Adrenal gland (tissue), 12 donors: ENCODE measurements around the gene SYT1. TPM values are rescaled to one million over a fixed set of nuclear protein-coding genes. Genes with fewer than 3 reads are reported as not detected.

Experiments used
- DNase-seq, 7 donors: peaks; one replicate each; pipeline ENCODE4 v3.0.0-alpha.2; 2019 to 2020
- H3K27ac ChIP-seq, 5 donors: fragments of 200-600 bp; sonication (generic) in 4 of 5; 1 replicate in 3 of 5; 2 replicates in 2 of 5; pipeline versions ENCODE4 v1.5.1 to v1.8.0; 2016 to 2020; ENCODE audit warnings: mild to moderate bottlenecking in 1 of 5
- H3K27me3 ChIP-seq: fragments of 200-600 bp; 2 replicates; pipeline ENCODE4 v1.8.0; 2021
- H3K36me3 ChIP-seq, 2 donors: fragments of 200-600 bp; replicated peaks in 1 of 2; 1 replicate in 1 of 2; 2 replicates in 1 of 2; pipeline versions ENCODE4 v1.5.1 to v1.8.0; 2018 to 2022
- H3K4me1 ChIP-seq, 2 donors: fragments of 200-600 bp; replicated peaks in 1 of 2; 1 replicate in 1 of 2; 2 replicates in 1 of 2; pipeline versions ENCODE4 v1.5.1 to v1.8.0; 2018 to 2021
- H3K4me3 ChIP-seq, 4 donors: fragments of 200-600 bp; sonication (generic) in 3 of 4; one replicate each; pipeline ENCODE4 v1.5.1; 2016 to 2018
- H3K9me3 ChIP-seq, 3 donors: fragments of 200-600 bp; sonication (generic) in 1 of 3; replicated peaks in 1 of 3; 1 replicate in 2 of 3; 2 replicates in 1 of 3; pipeline versions ENCODE4 v1.5.1 to v1.8.0; 2016 to 2021
- POLR2A ChIP-seq, 2 donors: fragments of 450-650 bp; IDR thresholded peaks; one replicate each; pipeline ENCODE4 v1.6.1; 2017; ENCODE audit warnings: antibody characterized with exemption in 2 of 2, mild to moderate bottlenecking in 2 of 2, moderate library complexity in 1 of 2
- WGBS, 4 donors: extraction: QIAGEN DNeasy Blood & Tissue Kit in 2 of 4; methylation state at CpG; one replicate each; pipeline versions ENCODE4 v1.1.5 to v1.1.7; 2013 to 2017; 5-methylcytosine and 5-hydroxymethylcytosine counted together
- intact Hi-C, 2 donors: fragments of 100-400 bp; cut with DNase I; formaldehyde crosslinking; loops; one replicate each; pipeline versions ENCODE4 v1.14.1 to v1.15.0; 2022 to 2023
- polyA plus RNA-seq, 3 donors: library from polyadenylated mRNA; stranded (reverse); fragments of 200-250 nt in 2 of 3; fragments of 350-450 nt in 1 of 3; fragmentation: Illumina TruSeq in 1 of 3; extraction: RNeasy Lipid Tissue Mini Kit (QIAGEN cat#74804) in 1 of 3; gene quantifications; one replicate each; pipeline ENCODE4 v1.2.3, GENCODE V29; 2013 to 2014
- total RNA-seq, 9 donors: library from RNA; depleted of rRNA in 4 of 9; stranded (reverse); fragments of >200 nt in 4 of 9; fragments of 120-200 nt in 1 of 9; fragmentation: NEBNext Ultra II Directional in 1 of 9; extraction: Animal tissue kit (Norgen Biotek cat#: 25700) in 1 of 9; gene quantifications; one replicate each; pipeline versions ENCODE4 v1.1.0 to v1.2.4, GENCODE V29; 2013 to 2023
- TF ChIP-seq, protein P1 (sequence below), 6 experiments: fragments of 450-650 bp in 4 of 6; fragments of 200-600 bp in 2 of 6; sonication (generic) in 1 of 6; IDR thresholded peaks; 1 replicate in 5 of 6; 2 replicates in 1 of 6; pipeline versions ENCODE4 v1.5.1 to v1.8.0; 2016 to 2021; ENCODE audit warnings: antibody characterized with exemption in 6 of 6, mild to moderate bottlenecking in 2 of 6, moderate library complexity in 1 of 6
- donor health status: healthy with polysubstance abuse.
- donor health status: Bipolar disorder and iron deficiency.
- donor health status: DM: yes; HTN: yes; CAD: no.
- donor health status: DM: no; HTN: no; CAD: no.
- donor health status: DM: no; HTN: no; CAD: no.
- donor health status: DM: yes; HTN: yes; CAD: no.

SYT1 gene
- total and polyA plus RNA-seq, 12 donors, result 0.42 to 22.3 (median 4.6) TPM

GRCh38 chr12:79006306-79006705 is 141.7 kb downstream of the SYT1 start:
- Histone ChIP-seq H3K9me3 (no peaks in the 10 kb centered on the region), H3K36me3 (no peaks in the 10 kb centered on the region), H3K27ac (no peak overlapping the region), H3K4me3 (no peak overlapping the region), H3K27me3 (no peaks in the 10 kb centered on the region), H3K4me1 (no peaks in the 10 kb centered on the region)
- TF ChIP-seq, protein P1, sequence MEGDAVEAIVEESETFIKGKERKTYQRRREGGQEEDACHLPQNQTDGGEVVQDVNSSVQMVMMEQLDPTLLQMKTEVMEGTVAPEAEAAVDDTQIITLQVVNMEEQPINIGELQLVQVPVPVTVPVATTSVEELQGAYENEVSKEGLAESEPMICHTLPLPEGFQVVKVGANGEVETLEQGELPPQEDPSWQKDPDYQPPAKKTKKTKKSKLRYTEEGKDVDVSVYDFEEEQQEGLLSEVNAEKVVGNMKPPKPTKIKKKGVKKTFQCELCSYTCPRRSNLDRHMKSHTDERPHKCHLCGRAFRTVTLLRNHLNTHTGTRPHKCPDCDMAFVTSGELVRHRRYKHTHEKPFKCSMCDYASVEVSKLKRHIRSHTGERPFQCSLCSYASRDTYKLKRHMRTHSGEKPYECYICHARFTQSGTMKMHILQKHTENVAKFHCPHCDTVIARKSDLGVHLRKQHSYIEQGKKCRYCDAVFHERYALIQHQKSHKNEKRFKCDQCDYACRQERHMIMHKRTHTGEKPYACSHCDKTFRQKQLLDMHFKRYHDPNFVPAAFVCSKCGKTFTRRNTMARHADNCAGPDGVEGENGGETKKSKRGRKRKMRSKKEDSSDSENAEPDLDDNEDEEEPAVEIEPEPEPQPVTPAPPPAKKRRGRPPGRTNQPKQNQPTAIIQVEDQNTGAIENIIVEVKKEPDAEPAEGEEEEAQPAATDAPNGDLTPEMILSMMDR (IDR thresholded peaks at IDR 0.05), result no peak
- no peak for TF ChIP-seq POLR2A (IDR thresholded peaks at IDR 0.05)
- intact Hi-C loops, result no loop called here
- DNase-seq, result no peak
- WGBS, 4 donors, result 54 to 69% (median 64%) methylated on average over 1 of the region's 1 CpG

- TF ChIP-seq POLR2A (IDR thresholded peaks at IDR 0.05), result no peak
- TF ChIP-seq, protein P1 (IDR thresholded peaks at IDR 0.05), result no peak
- H3K4me1 ChIP-seq, result no peaks in the 10 kb centered on the region
- intact Hi-C loops, result no loop called here
- 74 to 91% (median 85%) methylated on average over 2 of the region's 2 CpGs for WGBS, 4 donors
- DNase-seq, result no peak
- H3K9me3 ChIP-seq, result no peaks in the 10 kb centered on the region
- H3K4me3 ChIP-seq, result no peak overlapping the region
- no peaks in the 10 kb centered on the region for H3K36me3 ChIP-seq
- no peak overlapping the region for H3K27ac ChIP-seq
- no peaks in the 10 kb centered on the region for H3K27me3 ChIP-seq
Measured at GRCh38 chr12:79008591-79008990, 144.0 kb downstream of the SYT1 start.

- WGBS, 4 donors, result 66 to 75% (median 69%) methylated on average over 3 of the region's 3 CpGs
- no peaks in the 10 kb centered on the region for H3K27me3 ChIP-seq
- H3K9me3 ChIP-seq, result no peaks in the 10 kb centered on the region
- DNase-seq, result no peak
- intact Hi-C loops, result no loop called here
- no peak overlapping the region for H3K4me3 ChIP-seq
- no peak overlapping the region for H3K27ac ChIP-seq
- no peaks in the 10 kb centered on the region for H3K4me1 ChIP-seq
- no peaks in the 10 kb centered on the region for H3K36me3 ChIP-seq
- TF ChIP-seq, protein P1 (IDR thresholded peaks at IDR 0.05), result no peak
- TF ChIP-seq POLR2A (IDR thresholded peaks at IDR 0.05), result no peak
Measured at GRCh38 chr12:79012636-79013035, 148.1 kb downstream of the SYT1 start.

DNA sequence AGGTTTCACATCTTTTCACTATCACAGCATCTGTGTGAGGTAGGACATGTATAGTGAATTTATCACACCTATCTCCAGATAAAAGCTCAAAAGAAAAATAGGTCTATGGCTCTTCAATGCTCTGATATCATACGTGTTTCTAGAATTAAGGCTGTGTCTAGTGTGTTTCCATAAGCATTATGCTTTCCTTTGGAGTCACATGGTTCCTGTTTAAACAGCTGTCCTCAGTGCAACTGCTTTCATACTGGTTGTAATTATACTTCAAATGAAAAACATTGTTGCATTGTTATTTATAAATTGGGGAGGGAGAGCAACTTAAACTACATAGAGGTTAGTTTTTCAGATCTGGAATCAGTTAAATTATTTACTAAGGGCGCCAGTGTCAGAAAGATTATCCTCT is 151.6 kb downstream of the SYT1 start:
- Histone ChIP-seq H3K9me3 (no peaks in the 10 kb centered on the region), H3K36me3 (no peaks in the 10 kb centered on the region), H3K4me3 (no peak overlapping the region), H3K27me3 (no peaks in the 10 kb centered on the region), H3K4me1 (no peaks in the 10 kb centered on the region), H3K27ac (no peak overlapping the region)
- TF ChIP-seq, protein P1 (IDR thresholded peaks at IDR 0.05), result no peak
- no peak for TF ChIP-seq POLR2A (IDR thresholded peaks at IDR 0.05)
- 57 to 68% (median 62%) methylated on average over 2 of the region's 2 CpGs for WGBS, 4 donors
- intact Hi-C loops, result no loop called here
- DNase-seq, result no peak
